DND-41 (cell line): ENCODE measurements around the gene NCKAP5L.

Experiments used
- ATAC-seq: fragments of 200-7000 bp; cut with Tn5 transposase; 3 replicates; pipeline ENCODE4 v1.9.1; 2021; ENCODE audit warnings: low read depth; ENCODE audit not compliant: insufficient read depth
- DNase-seq: peaks from one replicate; pipeline ENCODE4 v3.0.0-alpha.2; 2020
- H2AFZ ChIP-seq: 2 replicates; pipeline ENCODE4 v1.6.0; 2012; ENCODE audit warnings: low read depth, low read length
- H3K27ac ChIP-seq: 2 replicates; pipeline ENCODE4 v1.5.1; 2012; ENCODE audit warnings: low read length, inconsistent platforms
- H3K27me3 ChIP-seq: fragments of 200-600 bp; sonication (generic); 2 replicates; pipeline ENCODE4 v1.6.0; 2012; ENCODE audit warnings: low read length, mild to moderate bottlenecking, inconsistent platforms; ENCODE audit not compliant: insufficient read depth, poor library complexity
- H3K36me3 ChIP-seq: 2 replicates; pipeline ENCODE4 v1.5.1; 2012; ENCODE audit warnings: low read length, inconsistent platforms; ENCODE audit not compliant: insufficient read depth
- H3K4me1 ChIP-seq: 2 replicates; pipeline ENCODE4 v1.5.1; 2012; ENCODE audit warnings: mild to moderate bottlenecking, low read length; ENCODE audit not compliant: insufficient read depth
- H3K4me2 ChIP-seq: 2 replicates; pipeline ENCODE4 v1.6.0; 2012; ENCODE audit warnings: mild to moderate bottlenecking, moderate library complexity, low read length, inconsistent platforms; ENCODE audit not compliant: insufficient read depth
- H3K4me3 ChIP-seq, 2 experiments: fragments of 200-600 bp in 1 of 2; shearing (Covaris generic) in 1 of 2; 2 replicates each; pipeline ENCODE4 v1.5.1; 2012 to 2016; ENCODE audit warnings: inconsistent platforms in 2 of 2, low read length in 2 of 2, mild to moderate bottlenecking in 2 of 2, low read depth in 1 of 2, moderate library complexity in 1 of 2
- H3K79me2 ChIP-seq: 2 replicates; pipeline ENCODE4 v1.6.0; 2012; ENCODE audit warnings: low read length, inconsistent platforms; ENCODE audit not compliant: insufficient read depth
- H3K9ac ChIP-seq: 2 replicates; pipeline ENCODE4 v1.6.0; 2012; ENCODE audit warnings: low read depth, mild to moderate bottlenecking, inconsistent platforms, low read length, moderate library complexity
- H3K9me3 ChIP-seq: 2 replicates; pipeline ENCODE4 v1.5.1; 2012; ENCODE audit warnings: low read length, moderate library complexity, mild to moderate bottlenecking, inconsistent platforms; ENCODE audit not compliant: insufficient read depth, severe bottlenecking
- H4K20me1 ChIP-seq: 2 replicates; pipeline ENCODE4 v1.6.0; 2012; ENCODE audit warnings: low read length; ENCODE audit not compliant: insufficient read depth
- CTCF ChIP-seq: IDR thresholded peaks from 2 replicates; pipeline ENCODE4 v1.5.1; 2012; ENCODE audit warnings: borderline replicate concordance, low read length, moderate library complexity, mild to moderate bottlenecking; ENCODE audit not compliant: poor library complexity, severe bottlenecking; ENCODE audit errors: extremely low read depth
- EZH2 ChIP-seq: IDR thresholded peaks from 3 replicates; pipeline ENCODE4 v1.6.1; 2012; ENCODE audit warnings: borderline replicate concordance, low read depth, mild to moderate bottlenecking, moderate library complexity, low read length, inconsistent platforms; ENCODE audit not compliant: severe bottlenecking

The NCKAP5L gene, protein sequence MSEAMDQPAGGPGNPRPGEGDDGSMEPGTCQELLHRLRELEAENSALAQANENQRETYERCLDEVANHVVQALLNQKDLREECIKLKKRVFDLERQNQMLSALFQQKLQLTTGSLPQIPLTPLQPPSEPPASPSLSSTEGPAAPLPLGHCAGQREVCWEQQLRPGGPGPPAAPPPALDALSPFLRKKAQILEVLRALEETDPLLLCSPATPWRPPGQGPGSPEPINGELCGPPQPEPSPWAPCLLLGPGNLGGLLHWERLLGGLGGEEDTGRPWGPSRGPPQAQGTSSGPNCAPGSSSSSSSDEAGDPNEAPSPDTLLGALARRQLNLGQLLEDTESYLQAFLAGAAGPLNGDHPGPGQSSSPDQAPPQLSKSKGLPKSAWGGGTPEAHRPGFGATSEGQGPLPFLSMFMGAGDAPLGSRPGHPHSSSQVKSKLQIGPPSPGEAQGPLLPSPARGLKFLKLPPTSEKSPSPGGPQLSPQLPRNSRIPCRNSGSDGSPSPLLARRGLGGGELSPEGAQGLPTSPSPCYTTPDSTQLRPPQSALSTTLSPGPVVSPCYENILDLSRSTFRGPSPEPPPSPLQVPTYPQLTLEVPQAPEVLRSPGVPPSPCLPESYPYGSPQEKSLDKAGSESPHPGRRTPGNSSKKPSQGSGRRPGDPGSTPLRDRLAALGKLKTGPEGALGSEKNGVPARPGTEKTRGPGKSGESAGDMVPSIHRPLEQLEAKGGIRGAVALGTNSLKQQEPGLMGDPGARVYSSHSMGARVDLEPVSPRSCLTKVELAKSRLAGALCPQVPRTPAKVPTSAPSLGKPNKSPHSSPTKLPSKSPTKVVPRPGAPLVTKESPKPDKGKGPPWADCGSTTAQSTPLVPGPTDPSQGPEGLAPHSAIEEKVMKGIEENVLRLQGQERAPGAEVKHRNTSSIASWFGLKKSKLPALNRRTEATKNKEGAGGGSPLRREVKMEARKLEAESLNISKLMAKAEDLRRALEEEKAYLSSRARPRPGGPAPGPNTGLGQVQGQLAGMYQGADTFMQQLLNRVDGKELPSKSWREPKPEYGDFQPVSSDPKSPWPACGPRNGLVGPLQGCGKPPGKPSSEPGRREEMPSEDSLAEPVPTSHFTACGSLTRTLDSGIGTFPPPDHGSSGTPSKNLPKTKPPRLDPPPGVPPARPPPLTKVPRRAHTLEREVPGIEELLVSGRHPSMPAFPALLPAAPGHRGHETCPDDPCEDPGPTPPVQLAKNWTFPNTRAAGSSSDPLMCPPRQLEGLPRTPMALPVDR (N-terminal part only)

GRCh38 chr12:49828133-49829091, at the start of gene NCKAP5L:
Gene NCKAP5L (minus strand): TSS chr12:49828413. CDS start chr12:49804044, 24,369 bp downstream.
- Histone ChIP-seq H3K4me3 (peak within 1 kb of the TSS; percentile 47 to 84; a peak in 3 of 4 replicates), H3K9ac (peak within 1 kb of the TSS; percentile 74), H3K79me2 (peaks cover 44% of the 10 kb centered on the region), H2AFZ (peak within 1 kb of the TSS; percentile 98), H3K4me2 (peak within 1 kb of the TSS; percentile 97), H3K9me3 (no peaks in the 10 kb centered on the region), H3K27me3 (no peaks in the 10 kb centered on the region), H3K27ac (peak within 1 kb of the TSS; percentile 90), H4K20me1 (peaks cover 32% of the 10 kb centered on the region), H3K36me3 (peaks cover 4% of the 10 kb centered on the region; the same call in 1 of the 2 replicates), H3K4me1 (peaks cover 37% of the 10 kb centered on the region)
- DNase-seq: peak; percentile 99
- ATAC-seq: peak; percentile 88
- no peak for TF ChIP-seq EZH2
- no peak for TF ChIP-seq CTCF

- Histone ChIP-seq H3K79me2 (no peaks in the 10 kb centered on the region), H3K36me3 (no peaks in the 10 kb centered on the region), H4K20me1 (no peaks in the 10 kb centered on the region), H3K4me3 (no peak overlapping the region), H3K9ac (no peak overlapping the region), H2AFZ (no peak overlapping the region), H3K27ac (no peak overlapping the region), H3K9me3 (peaks cover 7% of the 10 kb centered on the region), H3K27me3 (no peaks in the 10 kb centered on the region), H3K4me1 (no peaks in the 10 kb centered on the region), H3K4me2 (no peak overlapping the region)
- TF ChIP-seq CTCF (no peak), EZH2 (no peak)
- ATAC-seq: no peak
- no peak for DNase-seq
These were observed 48.9 kb upstream of the NCKAP5L start for GRCh38 chr12:49877066-49877465.

DNA sequence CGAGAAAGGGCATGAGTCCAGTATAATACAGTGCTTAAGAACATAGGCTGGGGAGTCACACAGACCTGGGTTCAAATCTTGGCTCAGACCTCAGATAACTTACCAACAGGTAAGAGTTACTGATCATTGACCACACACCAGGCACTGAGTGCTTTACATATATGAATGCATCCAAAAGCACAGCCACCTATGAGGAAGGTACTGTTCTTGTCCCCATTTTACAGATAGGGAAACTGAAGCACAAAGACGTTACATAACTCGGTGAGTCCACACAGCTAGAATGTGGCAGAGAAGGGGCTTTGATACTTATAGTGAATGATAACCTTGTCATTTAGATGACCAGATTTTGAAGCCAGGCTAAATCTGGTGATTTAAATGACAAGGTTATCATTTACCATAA, 47.9 kb upstream of the NCKAP5L start:
- Histone ChIP-seq H2AFZ (no peak overlapping the region), H3K9me3 (peaks cover 7% of the 10 kb centered on the region), H3K4me1 (no peaks in the 10 kb centered on the region), H3K36me3 (no peaks in the 10 kb centered on the region), H3K9ac (no peak overlapping the region), H3K27ac (no peak overlapping the region), H4K20me1 (no peaks in the 10 kb centered on the region), H3K4me2 (no peak overlapping the region), H3K27me3 (no peaks in the 10 kb centered on the region), H3K4me3 (no peak overlapping the region), H3K79me2 (no peaks in the 10 kb centered on the region)
- TF ChIP-seq EZH2: no peak
- no peak for TF ChIP-seq CTCF
- DNase-seq (no peak), ATAC-seq (no peak)
